CD4-positive, alpha-beta T cell treated with Interleukin-15 for 4 hours (primary cell): ENCODE results near the gene PRM1.

Experiments used
- DNase-seq: peaks from one replicate; pipeline ENCODE4 v3.0.0-alpha.2; 2020; ENCODE audit warnings: low spot score

Gene PRM1

DNA sequence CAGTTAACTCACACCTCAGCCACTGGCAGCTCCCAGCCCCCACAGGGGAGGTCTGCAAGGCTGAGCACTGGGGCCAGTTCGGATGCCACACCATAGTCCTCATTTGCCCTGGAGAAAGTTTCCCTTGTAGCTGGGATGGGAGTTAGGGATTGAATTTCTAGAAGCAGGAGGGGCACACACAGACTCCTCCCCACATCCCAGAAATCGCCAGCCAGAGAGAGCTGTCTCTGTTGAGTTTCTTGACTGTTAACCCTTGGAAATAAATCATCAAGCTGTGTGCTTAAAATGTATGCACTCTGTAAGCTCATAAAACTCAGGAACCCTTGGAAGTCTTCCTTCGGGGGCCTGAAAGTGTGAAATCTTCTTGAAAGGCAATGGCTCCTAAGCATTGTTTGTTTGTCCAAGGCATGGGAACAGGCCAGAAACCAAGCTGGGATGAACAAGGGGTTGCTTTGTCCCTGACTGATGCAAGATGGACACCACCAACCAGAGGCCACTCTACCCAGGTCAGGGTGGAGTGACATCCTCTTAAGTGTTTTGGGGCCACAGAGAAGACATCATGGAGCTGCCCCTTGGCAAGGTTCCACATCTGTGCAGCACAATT, 7.3 kb downstream of the PRM1 start:
- no peak for DNase-seq

DNA sequence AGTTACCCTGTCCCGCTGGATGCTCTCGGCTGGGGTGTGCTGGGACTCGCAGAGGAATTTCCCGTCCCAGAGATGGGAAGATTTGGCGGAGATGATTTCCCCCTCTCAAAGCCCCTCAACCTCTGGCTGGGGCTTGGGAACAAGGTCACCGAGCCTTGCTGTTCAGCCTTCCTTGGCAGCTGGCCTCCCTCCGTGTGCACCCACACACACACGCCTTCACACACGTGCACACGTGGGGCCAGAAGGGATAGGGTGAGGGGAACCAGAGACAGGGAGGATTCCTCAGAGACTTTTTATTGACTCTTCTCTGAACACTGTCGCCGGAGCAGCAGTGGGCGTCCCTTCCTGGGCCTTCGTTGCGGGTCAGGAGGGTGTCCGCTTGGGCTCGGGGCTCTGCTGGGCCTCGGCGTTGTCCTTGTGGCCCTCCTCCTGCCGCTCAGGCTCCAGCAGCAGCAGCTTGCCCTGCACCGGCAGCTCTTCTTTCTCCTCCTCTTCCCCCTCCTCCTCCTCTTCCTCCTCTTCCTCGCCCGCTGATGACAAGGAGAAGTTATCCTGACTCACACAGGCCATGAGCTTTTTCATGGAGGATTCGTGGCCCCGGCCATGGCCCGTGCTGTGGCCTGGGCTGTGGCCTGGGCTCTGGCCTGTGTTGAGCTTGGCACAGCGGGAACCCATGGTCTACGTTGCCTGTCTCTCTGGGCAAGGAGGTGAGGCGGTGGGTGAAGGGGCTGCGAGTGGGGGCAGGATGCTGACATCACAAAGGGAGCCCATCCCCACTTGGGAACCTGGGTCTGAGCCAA, 8.0 kb downstream of the PRM1 start, which contains the start of gene PRM3:
TSS of gene PRM3 (minus strand) at position 709 of the 800 bp plus-strand sequence. CDS start at position 675, 34 bp downstream.
- DNase-seq, result no peak

DNA sequence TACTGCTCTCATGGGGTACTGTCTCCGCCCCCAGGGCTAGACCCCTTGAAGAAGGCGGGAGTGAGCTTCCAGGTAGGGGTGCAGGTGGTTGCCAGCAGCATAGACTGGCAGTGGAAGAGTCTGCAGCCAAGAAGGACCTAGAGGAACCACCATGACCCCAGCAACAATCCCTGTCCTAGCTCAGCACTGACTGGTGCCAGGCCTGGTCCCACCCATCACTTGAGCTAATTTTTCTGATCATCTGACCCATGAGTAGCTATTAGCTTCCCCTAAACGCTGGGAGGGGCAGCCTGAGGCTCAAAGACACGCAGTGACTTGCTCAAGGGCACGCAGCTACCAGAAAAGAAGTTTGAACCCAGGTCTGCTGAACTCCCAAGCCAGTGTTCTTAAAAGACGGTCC, 8.6 kb downstream of the PRM1 start:
- DNase-seq, result no peak

DNA sequence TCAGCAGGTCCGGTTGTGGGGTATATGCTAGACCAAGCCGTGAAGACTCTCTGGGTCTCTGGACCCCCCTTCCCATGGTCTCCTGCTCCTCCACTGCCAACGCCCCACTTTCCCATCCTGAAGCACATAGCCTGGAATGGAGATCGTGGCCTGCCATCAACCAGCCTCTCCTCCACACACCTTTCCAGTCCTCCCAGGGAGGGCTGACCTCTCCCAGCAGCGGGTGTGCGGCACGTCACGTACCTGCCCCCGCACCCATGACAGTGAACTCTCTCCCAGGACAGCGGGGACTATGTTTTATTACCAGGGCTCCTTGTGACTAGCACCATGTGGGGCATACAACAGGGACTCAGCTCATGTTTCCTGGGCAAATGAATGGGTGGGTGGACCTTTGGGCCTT, 9.5 kb downstream of the PRM1 start:
- no peak for DNase-seq

DNA sequence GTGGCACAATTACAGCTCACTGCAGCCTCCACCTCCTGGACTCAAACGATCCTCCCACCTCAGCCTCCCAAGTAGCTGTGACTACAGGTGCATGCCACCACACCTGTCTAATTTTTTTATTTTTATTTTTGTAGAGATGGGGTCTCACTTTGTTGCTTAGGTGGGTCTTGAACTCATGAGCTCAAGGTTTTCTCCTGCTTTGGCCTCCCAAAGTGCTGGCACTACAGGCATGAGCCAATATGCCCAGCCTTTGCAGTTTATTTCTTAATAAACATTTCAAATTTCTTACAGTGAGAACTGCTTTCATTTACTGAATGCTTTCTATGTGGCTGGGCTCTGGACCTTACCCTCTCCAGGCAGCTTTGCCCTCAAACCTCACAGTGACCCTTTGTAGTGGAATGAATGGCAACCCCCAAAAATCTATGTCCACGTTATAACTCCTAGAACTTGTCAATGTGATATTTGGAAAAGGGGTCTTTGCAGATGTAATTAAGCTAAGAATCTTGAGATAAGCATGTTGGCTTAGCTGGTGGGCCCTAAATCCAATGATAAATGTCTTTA, 10.4 kb downstream of the PRM1 start:
- no peak for DNase-seq

DNA sequence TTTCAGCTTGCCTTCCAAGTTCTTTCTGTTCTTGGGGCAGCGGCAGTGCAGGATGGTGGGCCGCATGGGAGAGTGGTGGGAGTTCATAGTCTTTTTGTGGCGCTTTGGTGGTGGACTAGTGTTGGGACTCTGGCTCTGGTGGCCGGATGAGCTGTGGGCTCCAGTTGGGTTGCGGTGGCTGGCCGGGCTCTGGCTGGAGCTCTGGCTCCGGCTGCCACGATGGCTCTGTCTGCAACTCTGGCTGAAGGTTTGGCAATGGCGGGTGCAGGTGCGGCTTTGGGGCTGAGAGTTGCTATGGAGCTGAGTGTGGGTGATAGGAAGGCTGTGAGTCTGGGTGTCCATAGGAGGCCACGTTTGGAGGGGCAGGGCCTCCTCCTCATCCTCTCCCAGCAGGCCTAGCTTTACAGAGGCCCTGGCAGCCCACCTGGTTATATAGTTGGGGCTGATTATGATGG, 12.2 kb downstream of the PRM1 start, which contains the start of gene TNP2:
TSS of gene TNP2 (minus strand) at position 405 of the 455 bp plus-strand sequence. CDS start at position 342, 63 bp downstream.
- no peak for DNase-seq

DNA sequence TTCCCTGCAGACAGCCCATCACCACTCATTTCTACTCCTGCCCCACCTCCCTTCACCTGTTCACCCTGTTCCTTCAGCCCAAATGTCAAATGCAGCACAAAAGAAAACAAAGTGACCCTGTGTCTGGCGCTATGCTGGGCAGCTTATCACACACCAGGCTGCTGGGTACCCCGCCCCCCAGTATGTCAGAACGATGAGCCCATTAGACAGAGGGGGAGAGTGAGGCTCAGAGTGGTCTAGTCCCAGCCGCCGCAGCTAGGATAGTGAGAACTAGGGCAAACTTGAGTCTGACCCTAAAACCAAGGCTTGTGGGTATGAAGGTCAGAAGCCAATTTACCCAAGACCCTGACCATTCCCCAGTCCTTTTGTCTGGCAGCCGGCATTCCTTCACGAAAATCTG, 16.0 kb downstream of the PRM1 start:
- no peak for DNase-seq

DNA sequence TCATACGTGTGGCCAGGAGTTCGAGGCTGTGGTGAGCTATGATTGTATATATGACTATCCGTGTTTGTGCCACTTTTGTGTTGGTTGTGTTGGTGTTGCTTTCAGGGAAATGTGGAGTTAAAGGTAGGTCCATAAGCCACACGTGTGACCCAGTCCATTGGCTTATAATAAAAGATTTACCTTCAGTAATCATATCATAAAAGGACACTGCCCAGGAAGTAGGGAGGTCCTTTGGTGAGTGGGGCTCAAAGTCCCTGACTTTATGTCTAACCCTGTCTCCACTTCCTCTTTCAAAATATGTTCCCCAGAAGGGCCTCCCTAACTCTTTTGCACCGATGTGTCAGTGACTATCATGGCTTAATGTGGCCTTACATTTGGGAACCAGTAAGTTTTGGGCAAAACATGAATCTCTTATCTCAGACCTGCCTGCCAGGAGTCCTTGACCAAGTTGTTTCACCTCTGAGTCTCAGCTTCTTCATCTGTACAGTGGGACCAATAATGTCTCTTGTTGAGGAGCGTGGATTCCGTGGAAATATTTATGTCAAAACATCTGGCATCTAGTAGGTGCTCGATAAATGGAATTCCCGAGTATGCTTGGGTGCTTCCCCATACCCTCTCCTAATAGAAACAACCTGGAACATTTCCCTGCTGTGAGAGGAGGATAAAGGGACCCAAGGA, 16.8 kb downstream of the PRM1 start:
- no peak for DNase-seq

DNA sequence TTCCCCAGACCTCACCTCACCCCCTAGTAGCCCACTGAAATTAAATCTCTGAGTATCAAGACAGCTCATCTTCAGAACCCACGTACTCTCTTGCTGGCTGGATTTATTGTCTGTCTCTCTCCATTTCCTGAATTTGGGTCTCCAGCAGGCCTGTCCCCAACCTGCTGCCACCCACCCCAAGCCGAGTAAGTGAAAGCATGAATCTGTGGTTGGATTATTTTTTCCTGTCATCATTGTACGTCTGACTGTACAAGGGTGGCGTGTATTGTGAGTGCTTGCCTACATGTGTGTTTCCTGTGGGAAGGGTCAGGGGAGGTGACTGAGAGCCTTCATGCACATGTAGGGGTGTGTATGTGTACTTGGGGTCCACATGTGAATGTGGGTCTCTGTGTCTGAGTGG, 17.4 kb downstream of the PRM1 start:
- DNase-seq, result no peak

DNA sequence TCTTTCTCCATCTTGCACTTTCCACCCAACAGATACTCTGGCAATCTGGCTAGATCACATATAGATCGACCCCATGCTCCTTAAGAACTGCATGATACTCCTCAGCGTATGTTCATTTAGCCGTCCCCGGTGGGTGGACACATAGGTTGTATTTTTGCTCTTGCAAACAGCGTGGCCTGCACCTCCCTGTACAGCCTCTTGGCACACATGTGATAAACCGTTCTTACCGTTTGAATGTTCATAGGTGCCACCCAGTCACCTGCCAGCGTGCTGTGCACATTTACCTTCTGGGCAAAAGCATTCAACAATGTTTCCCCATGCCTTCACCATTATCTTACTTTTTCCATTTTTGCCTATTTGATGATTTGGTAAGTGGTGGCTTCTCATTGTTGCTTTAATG, 18.2 kb downstream of the PRM1 start:
- no peak for DNase-seq

DNA sequence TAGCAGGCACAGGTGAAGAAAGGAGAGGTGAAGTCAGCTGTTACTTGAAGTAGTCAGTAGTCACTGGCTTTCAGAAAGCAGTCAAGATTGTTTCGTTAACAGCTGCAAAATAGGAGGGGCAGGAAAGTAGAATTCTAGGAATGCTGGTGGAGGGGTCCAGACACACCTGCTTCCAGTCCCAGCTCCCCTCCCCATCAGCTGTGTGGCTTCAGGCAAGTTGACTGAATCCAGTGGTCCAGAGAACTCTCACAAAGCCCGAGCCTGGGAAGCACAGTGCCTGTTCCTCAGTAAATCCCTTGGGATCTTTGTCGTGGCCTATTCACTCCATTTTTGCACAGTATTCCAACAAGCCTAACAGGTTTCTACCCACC, 20.5 kb downstream of the PRM1 start:
- DNase-seq, result no peak

DNA sequence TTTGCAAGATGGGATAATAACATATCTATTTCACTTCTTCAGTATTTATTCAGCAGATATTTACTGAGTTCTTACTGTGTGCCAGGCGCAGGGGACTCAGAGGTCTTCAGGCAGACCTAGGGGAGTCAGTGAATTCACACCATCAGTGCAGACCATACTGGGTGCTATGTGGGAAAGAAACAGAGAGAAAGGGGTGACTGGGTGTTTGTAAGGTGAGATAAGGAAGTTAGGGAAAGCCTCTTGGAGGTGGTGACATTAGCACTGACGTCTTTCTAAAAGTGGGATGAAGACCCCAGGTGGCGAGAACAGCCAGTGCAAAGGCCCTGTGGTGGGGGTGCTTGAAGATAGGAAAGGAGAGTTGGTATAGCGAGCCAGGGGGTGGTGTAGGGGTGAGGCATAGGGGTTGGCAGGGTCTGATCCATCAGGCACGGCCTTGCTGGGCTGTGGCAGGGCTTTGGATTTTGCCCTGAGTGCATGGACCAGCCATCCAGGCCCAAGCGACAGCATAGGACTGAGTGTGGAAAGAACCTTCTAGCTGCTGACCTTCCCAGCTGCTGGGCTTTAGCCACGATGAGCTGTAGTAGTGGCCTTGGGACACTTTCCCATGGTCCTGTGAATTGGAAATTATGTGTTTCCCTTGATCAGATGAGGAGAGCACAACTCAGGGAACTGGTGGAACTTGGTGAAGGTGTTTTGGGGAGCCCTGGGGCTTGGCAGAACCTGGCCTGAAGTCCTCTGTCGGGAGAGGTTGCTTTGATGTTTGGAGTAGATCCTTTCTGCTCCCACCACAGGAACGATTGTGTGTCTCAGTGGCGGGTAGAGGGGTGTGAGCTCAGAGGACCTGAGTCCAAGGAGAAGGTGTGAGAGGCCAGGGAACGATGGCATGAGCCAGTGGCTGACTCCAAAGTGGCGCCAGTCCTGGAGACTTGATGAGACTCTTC, 21.2 kb downstream of the PRM1 start:
- no peak for DNase-seq

DNA sequence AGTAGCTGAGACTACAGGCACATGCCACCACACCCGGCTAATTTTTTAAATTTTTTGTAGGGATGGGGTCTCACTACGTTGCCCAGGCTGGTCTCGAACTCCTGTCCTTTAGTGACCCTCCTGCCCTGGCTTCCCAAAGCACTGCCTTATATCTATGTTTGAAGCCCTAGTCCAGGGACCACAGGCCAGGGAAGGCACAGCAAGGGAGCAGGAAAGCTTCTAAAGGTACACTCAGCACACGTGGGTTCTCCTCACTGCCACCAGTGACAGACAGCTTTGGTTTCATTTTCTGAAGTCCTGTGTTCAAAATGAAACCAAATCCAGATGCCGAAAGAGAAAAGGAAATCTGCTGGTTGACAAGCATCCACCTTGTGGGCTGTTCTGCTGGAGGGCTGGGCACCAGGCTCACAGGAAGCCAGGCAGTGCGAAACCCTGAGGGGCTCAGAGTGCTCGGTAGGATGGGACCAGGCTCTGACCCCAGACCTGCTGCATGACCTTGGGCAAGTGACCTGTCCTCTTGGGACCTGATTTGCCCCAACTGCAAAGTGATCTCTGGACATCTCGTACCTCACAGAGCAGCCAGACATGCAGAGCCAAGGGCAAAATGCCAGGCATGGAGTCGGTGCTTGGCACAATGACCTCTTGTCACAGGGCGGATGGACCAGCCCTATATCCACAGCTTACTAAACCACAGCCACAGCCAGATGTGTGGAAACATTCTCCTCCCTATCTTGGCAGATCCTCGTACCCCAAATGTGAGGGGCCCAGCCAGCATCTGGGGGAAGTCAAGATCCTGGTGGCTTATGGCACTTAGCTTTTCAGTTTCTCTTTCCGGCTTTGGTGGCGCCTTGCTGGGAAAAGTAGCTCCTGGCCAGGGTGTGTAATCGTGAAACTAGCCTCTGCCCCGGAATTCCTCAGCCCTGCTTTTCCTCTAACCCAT, 22.3 kb downstream of the PRM1 start:
- peak; percentile 53 for DNase-seq

DNA sequence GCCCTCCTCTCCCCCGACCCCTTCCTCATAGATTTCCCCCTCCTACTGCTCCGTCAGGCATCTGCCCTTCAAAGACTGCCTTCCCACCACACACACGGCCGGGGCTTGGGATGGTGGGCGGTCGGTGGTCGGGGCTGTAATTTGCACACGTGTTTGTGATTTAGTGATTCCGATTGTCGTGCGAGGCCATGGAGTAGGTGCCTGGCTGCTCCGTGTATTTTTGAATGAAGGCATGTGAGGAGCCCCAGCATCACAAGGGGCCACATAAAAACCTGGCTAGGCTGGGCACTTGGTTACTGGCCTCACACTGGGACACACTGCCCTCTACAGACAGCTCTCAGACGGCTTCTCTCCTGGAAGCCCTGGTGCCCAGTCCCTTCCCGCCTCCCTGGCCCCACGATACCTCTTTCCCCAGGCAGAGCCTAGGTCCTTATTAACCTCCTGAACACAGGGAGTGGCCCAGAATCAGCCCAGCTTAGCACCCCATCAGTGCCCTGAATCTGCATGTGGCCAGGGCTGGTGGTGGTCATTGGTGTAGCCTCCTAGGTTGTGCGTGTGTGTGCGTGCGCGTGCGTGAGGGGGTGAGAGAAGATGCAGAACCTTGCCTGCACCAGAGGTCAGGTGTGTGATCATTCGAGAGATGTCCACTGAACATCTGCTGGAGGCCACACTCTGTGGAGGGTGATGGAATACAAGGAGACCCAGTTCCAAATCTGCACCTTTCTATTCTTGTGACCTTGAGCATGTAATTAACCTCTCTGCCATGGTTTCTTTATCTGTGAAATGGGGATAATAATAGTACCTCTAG, 23.8 kb downstream of the PRM1 start:
- DNase-seq, result peak; percentile 68

DNA sequence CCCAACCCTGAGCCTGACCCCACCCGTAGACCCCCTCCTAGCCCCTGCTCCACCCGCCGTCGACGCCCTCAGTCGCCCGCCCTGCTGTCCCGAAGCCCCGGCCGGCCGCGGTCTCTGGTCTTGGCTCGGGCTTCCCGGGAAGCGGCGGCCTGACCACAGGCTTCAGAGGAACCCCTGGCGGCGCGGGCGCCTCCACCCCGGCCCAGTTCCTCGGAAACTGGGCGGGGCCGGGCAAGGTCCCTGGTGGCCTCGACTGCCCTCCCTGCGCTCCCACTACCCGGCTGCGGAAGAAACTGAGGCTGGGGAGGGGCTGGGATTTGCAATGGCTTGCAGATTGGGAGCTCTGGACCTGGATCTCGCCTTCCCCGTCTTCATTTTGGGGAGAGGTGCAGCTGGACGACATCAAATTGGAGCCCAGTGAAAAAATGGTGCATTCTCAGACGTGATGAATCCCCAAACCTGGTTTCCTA, 24.4 kb downstream of the PRM1 start:
- no peak for DNase-seq

DNA sequence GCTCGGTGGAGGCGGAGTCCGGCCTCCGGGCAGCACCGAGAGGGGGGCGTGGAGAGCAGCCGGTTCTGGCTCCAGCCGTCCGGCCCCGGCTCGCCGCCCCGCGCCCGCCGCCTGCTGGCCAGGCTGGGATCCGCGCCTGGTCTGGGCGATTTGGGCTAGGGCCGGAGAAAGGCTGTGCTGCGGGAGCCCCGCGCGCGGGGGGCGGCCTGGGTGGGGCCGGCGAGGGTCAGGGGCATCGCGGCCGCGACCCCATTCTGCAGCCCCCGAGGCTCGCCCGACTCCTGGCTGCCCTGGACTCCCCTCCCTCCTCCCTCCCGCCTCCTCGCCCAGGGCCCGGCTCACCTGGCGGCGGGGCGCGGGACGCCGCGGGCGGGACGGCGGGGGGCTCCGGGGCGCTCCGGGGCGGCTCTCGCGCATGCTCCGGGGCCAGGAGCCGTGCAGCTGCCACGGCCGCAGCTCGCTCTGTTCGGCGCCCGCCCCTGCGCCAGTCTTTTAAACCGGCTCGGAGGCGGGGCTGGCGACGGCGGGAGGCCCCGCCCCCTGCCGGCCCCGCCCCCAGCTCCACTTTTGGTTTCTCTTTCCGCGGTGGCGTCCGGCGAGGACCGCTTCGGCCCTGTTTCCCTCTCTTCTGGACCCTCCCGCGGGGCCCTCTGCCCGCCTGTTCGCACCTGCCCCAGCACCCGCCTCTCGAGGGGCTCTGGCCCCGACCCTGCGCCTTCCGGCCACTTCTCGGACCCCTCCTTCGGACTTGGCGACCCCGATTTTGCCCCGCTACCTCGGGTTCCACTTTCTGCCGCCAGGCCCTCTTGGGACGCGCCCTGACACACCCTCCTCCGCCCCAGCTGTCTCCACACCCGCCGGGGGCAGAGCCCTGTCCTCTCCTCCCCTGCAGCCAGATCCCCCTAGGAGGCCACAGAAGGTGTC, 25.1 kb downstream of the PRM1 start, which contains the start of gene SOCS1:
TSS of gene SOCS1 (minus strand) at position 468 of the 924 bp plus-strand sequence. CDS start 726 bp downstream, outside the sequence.
- peak; percentile 89 for DNase-seq

DNA sequence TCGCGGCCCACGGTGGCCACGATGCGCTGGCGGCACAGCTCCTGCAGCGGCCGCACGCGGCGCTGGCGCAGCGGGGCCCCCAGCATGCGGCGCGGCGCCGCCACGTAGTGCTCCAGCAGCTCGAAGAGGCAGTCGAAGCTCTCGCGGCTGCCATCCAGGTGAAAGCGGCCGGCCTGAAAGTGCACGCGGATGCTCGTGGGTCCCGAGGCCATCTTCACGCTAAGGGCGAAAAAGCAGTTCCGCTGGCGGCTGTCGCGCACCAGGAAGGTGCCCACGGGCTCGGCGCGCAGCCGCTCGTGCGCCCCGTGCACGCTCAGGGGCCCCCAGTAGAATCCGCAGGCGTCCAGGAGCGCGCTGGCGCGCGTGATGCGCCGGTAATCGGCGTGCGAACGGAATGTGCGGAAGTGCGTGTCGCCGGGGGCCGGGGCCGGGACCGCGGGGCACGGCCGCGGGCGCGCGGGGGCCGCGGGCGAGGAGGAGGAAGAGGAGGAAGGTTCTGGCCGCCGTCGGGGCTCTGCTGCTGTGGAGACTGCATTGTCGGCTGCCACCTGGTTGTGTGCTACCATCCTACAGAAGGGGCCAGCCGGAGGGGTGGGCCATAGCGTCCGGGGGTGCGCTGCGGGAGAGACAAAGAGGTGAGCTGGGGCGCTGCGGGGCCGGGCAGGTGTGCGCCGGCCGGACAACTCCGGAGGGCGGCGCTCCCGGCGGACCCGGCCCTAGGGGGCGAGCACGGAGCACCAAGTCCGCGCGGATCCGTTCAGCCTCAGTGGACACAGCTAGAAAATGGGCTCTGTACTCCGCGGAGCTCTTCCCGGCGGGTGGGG, 26.0 kb downstream of the PRM1 start:
- peak; percentile 61 for DNase-seq
